BLaER1 (cell line): Measurements from ENCODE around the gene HNRNPF.
A peak's percentile ranks its signal among the peaks of the same experiment; 100 is the strongest.
"Not testable (repeated sequence)": the region's sequence is repeated elsewhere in the genome, so short reads cannot be mapped to it uniquely, and the experiment has no call there.

ENCODE experiments used
- H3K27ac ChIP-seq: shearing (Covaris generic); formaldehyde crosslinking; 2 replicates; pipeline ENCODE4 v1.8.1; 2022
- H3K27me3 ChIP-seq: shearing (Covaris generic); formaldehyde crosslinking; 2 replicates; pipeline ENCODE4 v1.8.1; 2022
- H3K36me3 ChIP-seq: shearing (Covaris generic); formaldehyde crosslinking; 2 replicates; pipeline ENCODE4 v1.8.1; 2022
- H3K4me1 ChIP-seq: shearing (Covaris generic); formaldehyde crosslinking; 2 replicates; pipeline ENCODE4 v1.8.1; 2022
- H3K4me2 ChIP-seq: shearing (Covaris generic); formaldehyde crosslinking; 2 replicates; pipeline ENCODE4 v1.8.1; 2022
- H3K4me3 ChIP-seq: shearing (Covaris generic); formaldehyde crosslinking; 2 replicates; pipeline ENCODE4 v1.8.1; 2022
- H3K9ac ChIP-seq: shearing (Covaris generic); formaldehyde crosslinking; 2 replicates; pipeline ENCODE4 v1.8.1; 2022
- H3K9me3 ChIP-seq: shearing (Covaris generic); formaldehyde crosslinking; 2 replicates; pipeline ENCODE4 v1.8.1; 2022
- H4K20me1 ChIP-seq: shearing (Covaris generic); formaldehyde crosslinking; 2 replicates; pipeline ENCODE4 v1.8.1; 2022
- Cebpa-rat ChIP-seq: shearing (Covaris generic); IDR thresholded peaks from 2 replicates; pipeline ENCODE4 v1.8.1; 2022

The HNRNPF gene

GRCh38 chr10:43399320-43400310, 9.4 kb downstream of the HNRNPF start:
- Histone ChIP-seq H3K4me2 (peak overlapping the region; percentile 94), H3K9ac (peak overlapping the region; percentile 37), H3K4me1 (peaks cover 80% of the 10 kb centered on the region), H3K27me3 (no peaks in the 10 kb centered on the region), H3K4me3 (no peak overlapping the region), H4K20me1 (peaks cover 96% of the 10 kb centered on the region), H3K36me3 (peaks cover 48% of the 10 kb centered on the region), H3K9me3 (no peaks in the 10 kb centered on the region), H3K27ac (peak overlapping the region; percentile 98)
- TF ChIP-seq Cebpa-rat, result peak; percentile 71; the same call in 1 of the 2 replicates

- Histone ChIP-seq H3K9ac (peak overlapping the region; percentile 37; the same call in 1 of the 2 replicates), H4K20me1 (peaks cover 96% of the 10 kb centered on the region), H3K36me3 (peaks cover 52% of the 10 kb centered on the region), H3K4me1 (peaks cover 80% of the 10 kb centered on the region), H3K27ac (peak overlapping the region; percentile 98), H3K9me3 (no peaks in the 10 kb centered on the region), H3K4me3 (peak overlapping the region; percentile 89; the same call in 1 of the 2 replicates), H3K27me3 (no peaks in the 10 kb centered on the region), H3K4me2 (peak overlapping the region; percentile 94)
- no peak for TF ChIP-seq Cebpa-rat
Observed at GRCh38 chr10:43398939-43399319, 10.1 kb downstream of the HNRNPF start.

- TF ChIP-seq Cebpa-rat, result no peak
- Histone ChIP-seq H3K4me1 (peaks cover 76% of the 10 kb centered on the region), H3K27ac (peak overlapping the region; percentile 98), H3K9me3 (no peaks in the 10 kb centered on the region), H3K27me3 (no peaks in the 10 kb centered on the region), H3K4me2 (peak overlapping the region; percentile 94), H4K20me1 (peaks cover 96% of the 10 kb centered on the region), H3K4me3 (peak overlapping the region; percentile 89), H3K9ac (peak overlapping the region; percentile 98), H3K36me3 (peaks cover 57% of the 10 kb centered on the region)
Observed at GRCh38 chr10:43396928-43397624, 11.9 kb downstream of the HNRNPF start.

- peak overlapping the region; percentile 94 for H3K4me2 ChIP-seq
- peak overlapping the region; percentile 98 for H3K27ac ChIP-seq
- H3K36me3 ChIP-seq, result peaks cover 61% of the 10 kb centered on the region
- H3K4me3 ChIP-seq, result peak overlapping the region; percentile 89
- H3K9ac ChIP-seq, result peak overlapping the region; percentile 98
- no peaks in the 10 kb centered on the region for H3K27me3 ChIP-seq
- H3K4me1 ChIP-seq, result peaks cover 68% of the 10 kb centered on the region
- H4K20me1 ChIP-seq, result peaks cover 96% of the 10 kb centered on the region
- no peak for TF ChIP-seq Cebpa-rat
- no peaks in the 10 kb centered on the region for H3K9me3 ChIP-seq
Observed at GRCh38 chr10:43396061-43396927, 12.7 kb downstream of the HNRNPF start.

- H3K36me3 ChIP-seq, result peaks cover 68% of the 10 kb centered on the region
Observed at GRCh38 chr10:43395571-43396060, 13.4 kb downstream of the HNRNPF start.

GRCh38 chr10:43394868-43395267, 14.1 kb downstream of the HNRNPF start:
- H3K27ac ChIP-seq, result peak overlapping the region; percentile 98; the same call in 1 of the 2 replicates
- peaks cover 96% of the 10 kb centered on the region for H4K20me1 ChIP-seq
- TF ChIP-seq Cebpa-rat, result no peak
- peak overlapping the region; percentile 98 for H3K9ac ChIP-seq
- peaks cover 60% of the 10 kb centered on the region for H3K4me1 ChIP-seq
- peaks cover 71% of the 10 kb centered on the region for H3K36me3 ChIP-seq
- peak overlapping the region; percentile 94 for H3K4me2 ChIP-seq
- H3K27me3 ChIP-seq, result no peaks in the 10 kb centered on the region
- H3K4me3 ChIP-seq, result peak overlapping the region; percentile 89
- no peaks in the 10 kb centered on the region for H3K9me3 ChIP-seq

More at GRCh38 chr10:43395571-43396060, 13.4 kb downstream of the HNRNPF start:
- H3K27ac ChIP-seq, result peak overlapping the region; percentile 98
- peak overlapping the region; percentile 98 for H3K9ac ChIP-seq
- H3K4me2 ChIP-seq, result peak overlapping the region; percentile 94
- H3K4me1 ChIP-seq, result peaks cover 61% of the 10 kb centered on the region
- no peaks in the 10 kb centered on the region for H3K9me3 ChIP-seq
- peaks cover 96% of the 10 kb centered on the region for H4K20me1 ChIP-seq
- H3K4me3 ChIP-seq, result peak overlapping the region; percentile 89
- no peak for TF ChIP-seq Cebpa-rat
- no peaks in the 10 kb centered on the region for H3K27me3 ChIP-seq

GRCh38 chr10:43393606-43394360, 15.2 kb downstream of the HNRNPF start:
- H3K27me3 ChIP-seq, result no peaks in the 10 kb centered on the region
- H3K4me2 ChIP-seq, result peak overlapping the region; percentile 94
- TF ChIP-seq Cebpa-rat, result no peak
- H3K27ac ChIP-seq, result peak overlapping the region; percentile 23; the same call in 1 of the 2 replicates
- peaks cover 96% of the 10 kb centered on the region for H4K20me1 ChIP-seq
- peak overlapping the region; percentile 98; the same call in 1 of the 2 replicates for H3K9ac ChIP-seq
- peaks cover 71% of the 10 kb centered on the region for H3K36me3 ChIP-seq
- peak overlapping the region; percentile 89; the same call in 1 of the 2 replicates for H3K4me3 ChIP-seq
- peaks cover 54% of the 10 kb centered on the region for H3K4me1 ChIP-seq
- H3K9me3 ChIP-seq, result no peaks in the 10 kb centered on the region

GRCh38 chr10:43393186-43393585, 15.8 kb downstream of the HNRNPF start:
- H3K27me3 ChIP-seq, H3K27ac ChIP-seq, H3K4me3 ChIP-seq, H3K9me3 ChIP-seq, H3K9ac ChIP-seq: not testable (repeated sequence)
- Histone ChIP-seq H4K20me1 (peaks cover 96% of the 10 kb centered on the region), H3K4me1 (peaks cover 54% of the 10 kb centered on the region), H3K4me2 (peak overlapping the region; percentile 94), H3K36me3 (peaks cover 77% of the 10 kb centered on the region)
